ENCODE results near the gene SNAP47.

DNA sequence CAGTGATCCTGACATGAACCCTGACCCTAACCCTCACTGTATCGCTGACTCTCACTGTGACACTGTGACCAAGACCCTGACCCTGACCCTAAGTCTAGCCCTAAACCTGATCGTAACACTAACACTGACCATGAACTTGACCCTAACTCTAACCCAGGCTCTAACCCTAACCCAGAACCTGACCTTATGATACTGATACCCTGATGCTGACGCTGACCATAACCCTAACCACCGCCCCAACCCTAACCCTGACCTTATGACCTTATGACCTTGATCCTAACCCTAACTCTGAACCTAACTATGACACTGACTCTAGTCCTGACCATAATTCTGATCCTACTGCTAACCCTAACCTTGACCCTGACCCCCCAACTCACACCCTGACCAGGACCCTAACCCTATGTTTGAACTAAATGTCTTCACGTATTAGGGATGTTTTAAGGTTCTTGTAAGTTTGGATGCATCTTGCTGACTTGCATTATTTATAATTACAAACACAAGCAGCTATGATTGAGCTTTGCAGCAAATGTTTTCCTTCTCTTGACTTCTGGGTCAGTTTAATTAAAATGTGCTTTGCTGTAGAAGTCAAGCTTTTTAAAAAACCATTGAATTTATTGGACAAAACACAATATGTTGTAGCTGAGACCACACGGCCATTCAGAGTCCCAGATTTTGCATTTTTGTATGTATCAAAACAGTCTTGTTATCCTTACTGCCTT lies 56.3 kb downstream of the SNAP47 start:
- TF ChIP-seq EP300 (IDR thresholded peaks at IDR 0.05; ENCODE audit: low read depth) (no peak), POLR2AphosphoS5 (IDR thresholded peaks at IDR 0.05) (no peak), POLR2A (IDR thresholded peaks at IDR 0.05) (no peak)
- TF ChIP-seq, protein P1, sequence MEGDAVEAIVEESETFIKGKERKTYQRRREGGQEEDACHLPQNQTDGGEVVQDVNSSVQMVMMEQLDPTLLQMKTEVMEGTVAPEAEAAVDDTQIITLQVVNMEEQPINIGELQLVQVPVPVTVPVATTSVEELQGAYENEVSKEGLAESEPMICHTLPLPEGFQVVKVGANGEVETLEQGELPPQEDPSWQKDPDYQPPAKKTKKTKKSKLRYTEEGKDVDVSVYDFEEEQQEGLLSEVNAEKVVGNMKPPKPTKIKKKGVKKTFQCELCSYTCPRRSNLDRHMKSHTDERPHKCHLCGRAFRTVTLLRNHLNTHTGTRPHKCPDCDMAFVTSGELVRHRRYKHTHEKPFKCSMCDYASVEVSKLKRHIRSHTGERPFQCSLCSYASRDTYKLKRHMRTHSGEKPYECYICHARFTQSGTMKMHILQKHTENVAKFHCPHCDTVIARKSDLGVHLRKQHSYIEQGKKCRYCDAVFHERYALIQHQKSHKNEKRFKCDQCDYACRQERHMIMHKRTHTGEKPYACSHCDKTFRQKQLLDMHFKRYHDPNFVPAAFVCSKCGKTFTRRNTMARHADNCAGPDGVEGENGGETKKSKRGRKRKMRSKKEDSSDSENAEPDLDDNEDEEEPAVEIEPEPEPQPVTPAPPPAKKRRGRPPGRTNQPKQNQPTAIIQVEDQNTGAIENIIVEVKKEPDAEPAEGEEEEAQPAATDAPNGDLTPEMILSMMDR (IDR thresholded peaks at IDR 0.05): no peak
